GM12878 (cell line): ENCODE measurements around the gene NGB. TPM values are rescaled to one million over a fixed set of nuclear protein-coding genes. Genes with fewer than 3 reads are reported as not detected.

ENCODE experiments used
- ATAC-seq: fragments of 200-7000 bp; cut with Tn5 transposase; 3 replicates; pipeline ENCODE4 v1.9.1; 2020; ENCODE audit warnings: mild to moderate bottlenecking, moderate library complexity
- BruUV-seq: library from RNA; stranded (reverse); fragments of 400-500 nt; replicated peaks from 2 replicates; lab custom pipeline; 2021; lab: Mats Ljungman, UMichigan
- CTCF ChIA-PET: fragments of 300-600 bp; sonication (Branson Sonifier 250); formaldehyde crosslinking; extraction: SDS; loops from one replicate; lab custom pipeline; 2021; ENCODE audit warnings: inconsistent platforms; lab: Yijun Ruan, JAX
- POLR2A ChIA-PET: fragments of 350-600 bp; formaldehyde crosslinking; extraction: SDS; loops from one replicate; lab custom pipeline; 2021; ENCODE audit warnings: inconsistent platforms; lab: Charles Lee
- RAD21 ChIA-PET: fragments of 300-600 bp; sonication (Branson Sonifier 250); formaldehyde crosslinking; loops from one replicate; lab custom pipeline; 2023; ENCODE audit warnings: antibody characterized with exemption; ENCODE audit not compliant: unreplicated experiment; lab: Charles Lee
- SMC1A ChIA-PET: fragments of 300-600 bp; sonication (Branson Sonifier 250); formaldehyde crosslinking; loops from one replicate; lab custom pipeline; 2023; ENCODE audit not compliant: unreplicated experiment, uncharacterized antibody; lab: Charles Lee
- DNase-seq: peaks from one replicate; pipeline ENCODE4 v3.0.0-alpha.2; 2011; ENCODE audit warnings: low read depth, low spot score
- FAIRE-seq: peaks from 3 replicates; lab custom pipeline; 2011; peaks lifted over from hg19 to GRCh38; lab: Jason Lieb, UNC
- H2AFZ ChIP-seq: 2 replicates; pipeline ENCODE4 v1.6.0; 2011; ENCODE audit warnings: low read depth, low read length, control low read depth; ENCODE audit not compliant: control insufficient read depth
- H3K27ac ChIP-seq: 2 replicates; pipeline ENCODE4 v1.5.1; 2011; ENCODE audit warnings: control low read depth; ENCODE audit not compliant: control insufficient read depth, insufficient read depth
- H3K27me3 ChIP-seq, 2 experiments: replicated peaks in 1 of 2; 2 replicates each; pipeline versions ENCODE4 v1.6.0 to v1.6.1; 2011; ENCODE audit warnings: low read length in 1 of 2; ENCODE audit not compliant: control insufficient read depth in 2 of 2, insufficient read depth in 2 of 2
- H3K36me3 ChIP-seq, 2 experiments: 2 replicates each; pipeline ENCODE4 v1.5.1; 2011; ENCODE audit warnings: low read length in 1 of 2; ENCODE audit not compliant: control insufficient read depth in 2 of 2, insufficient read depth in 2 of 2
- H3K4me1 ChIP-seq: 2 replicates; pipeline ENCODE4 v1.6.1; 2011; ENCODE audit warnings: mild to moderate bottlenecking, low read length, moderate library complexity, mixed read lengths; ENCODE audit not compliant: control insufficient read depth, insufficient read depth
- H3K4me2 ChIP-seq: 2 replicates; pipeline ENCODE4 v1.6.0; 2011; ENCODE audit warnings: control low read depth; ENCODE audit not compliant: control insufficient read depth, insufficient read depth
- H3K4me3 ChIP-seq: fragments of 200-600 bp; sonication (generic); 2 replicates; pipeline ENCODE4 v1.5.1; 2016
- H3K79me2 ChIP-seq: 2 replicates; pipeline ENCODE4 v1.6.0; 2011; ENCODE audit warnings: low read length; ENCODE audit not compliant: control insufficient read depth, insufficient read depth
- H3K9ac ChIP-seq: 2 replicates; pipeline ENCODE4 v1.8.0; 2011; ENCODE audit warnings: low read length, control low read depth, mixed read lengths; ENCODE audit not compliant: control insufficient read depth, insufficient read depth
- H3K9me3 ChIP-seq: replicated peaks from 3 replicates; pipeline ENCODE4 v1.5.1; 2011; ENCODE audit warnings: mild to moderate bottlenecking, low read length; ENCODE audit not compliant: control insufficient read depth, insufficient read depth
- H4K20me1 ChIP-seq: 2 replicates; pipeline ENCODE4 v1.6.0; 2011; ENCODE audit not compliant: control insufficient read depth, insufficient read depth
- BCL11A ChIP-seq: IDR thresholded peaks from 2 replicates; pipeline ENCODE4 v1.6.1; 2011; ENCODE audit warnings: low read depth, low read length
- BMI1 ChIP-seq: fragments of 450-650 bp; IDR thresholded peaks from 2 replicates; pipeline ENCODE4 v1.6.1; 2016; ENCODE audit warnings: mild to moderate bottlenecking, moderate library complexity, borderline replicate concordance
- CEBPB ChIP-seq, 2 experiments: fragments of 150-350 bp in 1 of 2; IDR thresholded peaks; 2 replicates each; pipeline ENCODE4 v1.6.1; 2012 to 2014; ENCODE audit warnings: low read depth in 2 of 2, low read length in 2 of 2, borderline replicate concordance in 1 of 2, inconsistent platforms in 1 of 2
- E2F4 ChIP-seq: IDR thresholded peaks from 2 replicates; pipeline ENCODE4 v1.6.1; 2012; ENCODE audit warnings: low read depth, low read length, improper control_type of control experiment
- E4F1 ChIP-seq: fragments of 450-650 bp; IDR thresholded peaks from 2 replicates; pipeline ENCODE4 v1.6.1; 2018; ENCODE audit warnings: borderline replicate concordance, mild to moderate bottlenecking; ENCODE audit not compliant: partially characterized antibody
- EP300 ChIP-seq, 2 experiments: fragments of 150-350 bp in 1 of 2; IDR thresholded peaks; 2 replicates each; pipeline ENCODE4 v1.6.1; 2011 to 2012; ENCODE audit warnings: low read depth in 2 of 2, low read length in 2 of 2, borderline replicate concordance in 1 of 2, improper control_type of control experiment in 1 of 2, inconsistent platforms in 1 of 2; ENCODE audit not compliant: control insufficient read depth in 1 of 2
- IRF4 ChIP-seq: IDR thresholded peaks from 2 replicates; pipeline ENCODE4 v1.6.1; 2011; ENCODE audit warnings: low read depth, low read length
- JUNB ChIP-seq: IDR thresholded peaks from 2 replicates; pipeline ENCODE4 v1.6.1; 2016; ENCODE audit warnings: antibody characterized with exemption, mild to moderate bottlenecking
- LARP7 ChIP-seq: fragments of 450-650 bp; IDR thresholded peaks from 2 replicates; pipeline ENCODE4 v1.6.1; 2017; ENCODE audit warnings: mild to moderate bottlenecking
- MAX ChIP-seq: IDR thresholded peaks from 2 replicates; pipeline ENCODE4 v1.6.1; 2012; ENCODE audit warnings: low read depth, low read length, improper control_type of control experiment
- MEF2A ChIP-seq: IDR thresholded peaks from 2 replicates; pipeline ENCODE4 v1.6.1; 2011; ENCODE audit warnings: low read depth, mild to moderate bottlenecking, low read length, moderate library complexity; ENCODE audit not compliant: insufficient read depth
- MXI1 ChIP-seq: fragments of 150-350 bp; IDR thresholded peaks from 2 replicates; pipeline ENCODE4 v1.6.1; 2011; ENCODE audit warnings: low read depth, mild to moderate bottlenecking, inconsistent platforms, low read length, improper control_type of control experiment
- SUPT20H ChIP-seq: IDR thresholded peaks from 2 replicates; pipeline ENCODE4 v1.6.1; 2011; ENCODE audit warnings: low read depth, mild to moderate bottlenecking, low read length, moderate library complexity, borderline replicate concordance; ENCODE audit not compliant: control insufficient read depth
- ZNF207 ChIP-seq: fragments of 450-650 bp; IDR thresholded peaks from 2 replicates; pipeline ENCODE4 v1.6.1; 2014; ENCODE audit warnings: antibody characterized with exemption, mild to moderate bottlenecking, borderline replicate concordance
- ZNF592 ChIP-seq: fragments of 450-650 bp; IDR thresholded peaks from 2 replicates; pipeline ENCODE4 v1.6.1; 2017; ENCODE audit warnings: mild to moderate bottlenecking, moderate library complexity
- WGBS: methylation state at CpG from one replicate; pipeline ENCODE4 v1.1.6; 2016; ENCODE audit warnings: low lambda C conversion rate; ENCODE audit not compliant: insufficient replicate concordance, insufficient coverage; ENCODE audit errors: missing lambda C conversion rate; 5-methylcytosine and 5-hydroxymethylcytosine counted together
- in situ Hi-C: fragments of 300-500 bp; cut with MboI; formaldehyde crosslinking; loops from 9 replicates; pipeline ENCODE4 v1.14.3; 2018; ENCODE audit warnings: mixed read lengths
- intact Hi-C: fragments of 100-400 bp; cut with micrococcal nuclease; formaldehyde crosslinking; loops from one replicate; pipeline ENCODE4 v1.14.2; 2022; ENCODE audit not compliant: unreplicated experiment
- polyA plus RNA-seq, 11 experiments: library from polyadenylated mRNA; depleted of rRNA in 4 of 11; unstranded in 6 of 11; stranded (reverse) in 5 of 11; fragments of >200 nt; fragmentation: Nextera tagmentation in 4 of 11; fragmentation: Illumina TruSeq in 1 of 11; extraction: Ambion mirVana in 4 of 11; extraction: Trizol in 1 of 11; gene quantifications; 1 replicate in 1 of 11; 2 replicates in 10 of 11; pipeline versions ENCODE4 v1.2.1 to v1.2.3, GENCODE V29; 2011 to 2016; ENCODE audit warnings: inconsistent platforms in 2 of 11, missing spikeins in 2 of 11, low read depth in 1 of 11
- total RNA-seq, 4 experiments: library from RNA; depleted of rRNA in 3 of 4; stranded (reverse); fragments of >200 nt in 3 of 4; fragmentation: Illumina TruSeq in 1 of 4; extraction: Trizol in 1 of 4; gene quantifications; 2 replicates each; pipeline versions ENCODE4 v1.2.1 to v1.2.3, GENCODE V29; 2013 to 2021

The NGB gene
- total and polyA plus RNA-seq, 10 of the 15 experiments (the other 5 are each of a cell fraction or from before 2014, with no cell fraction given), result 0.19 TPM; not detected in 9

GRCh38 chr14:77275041-77275580 is 4.1 kb upstream of the NGB start (continued):
- TF ChIP-seq SUPT20H, result no peak
- TF ChIP-seq EP300 (IDR thresholded peaks at IDR 0.05; ENCODE audit: borderline replicate concordance in 1 of 2, control insufficient read depth in 1 of 2, low read depth in 2 of 2, low read length in 2 of 2), result no peak
- TF ChIP-seq E2F4, result no peak
- no peak for TF ChIP-seq MXI1

GRCh38 chr14:77273796-77274195 is 2.8 kb upstream of the NGB start:
- POLR2A ChIA-PET, result no interaction called here
- intact Hi-C loops, result no loop called here
- TF ChIP-seq ZNF207, result no peak
- TF ChIP-seq LARP7, result no peak
- TF ChIP-seq E4F1, result no peak
- no peak for TF ChIP-seq MEF2A
- no peak for TF ChIP-seq JUNB
- TF ChIP-seq ZNF592, result no peak
- no peak for TF ChIP-seq IRF4
- TF ChIP-seq CEBPB (IDR thresholded peaks at IDR 0.05; ENCODE audit: borderline replicate concordance in 1 of 2, low read depth in 2 of 2, low read length in 2 of 2), result no peak
- TF ChIP-seq BCL11A, result no peak
- no peak for TF ChIP-seq BMI1
- TF ChIP-seq MAX, result no peak

More at GRCh38 chr14:77273796-77274195, 2.8 kb upstream of the NGB start:
- Histone ChIP-seq H3K4me1 (no peaks in the 10 kb centered on the region), H4K20me1 (no peaks in the 10 kb centered on the region), H3K27me3 (peaks cover 0 to 6% of the 10 kb centered on the region in 2 experiments; a peak in 3 of 4 replicates), H3K4me3 (no peak overlapping the region), H3K79me2 (no peaks in the 10 kb centered on the region), H3K4me2 (no peak overlapping the region), H3K9ac (no peak overlapping the region), H3K27ac (no peak overlapping the region), H3K9me3 (no peaks in the 10 kb centered on the region), H3K36me3 (no peaks in the 10 kb centered on the region; a peak in 2 of 4 replicates), H2AFZ (no peak overlapping the region)
- FAIRE-seq, result no peak
- ChIA-PET SMC1A (no interaction called here), RAD21 (no interaction called here), CTCF (interaction anchor here (2.4 kb wide), 1 partner anchor 42 kb away, joined by 9 read pairs; no protein-coding TSS in a partner anchor)
- BruUV-seq, result no TSS peak
- 41% methylated on average over 4 of the region's 4 CpGs for WGBS
- in situ Hi-C loops, result no loop called here
- no peak for ATAC-seq
- no peak for DNase-seq
